AG10803 (cell line): ENCODE results near the gene MEAF6.

ENCODE experiments used
- DNase-seq: peaks from one replicate; pipeline ENCODE4 v3.0.0; 2010; ENCODE audit warnings: low read depth
- H3K4me3 ChIP-seq: 2 replicates; pipeline ENCODE4 v1.5.1; 2011; ENCODE audit warnings: mild to moderate bottlenecking, low read length, control low read depth
- TF ChIP-seq, protein P1 (sequence below): conservative IDR thresholded peaks from 2 replicates; pipeline ENCODE4 v1.5.1; 2011; ENCODE audit warnings: mild to moderate bottlenecking, low read length, control low read depth, inconsistent platforms

The MEAF6 gene

GRCh38 chr1:37557402-37557801, 42.8 kb upstream of the MEAF6 start:
- no peak for DNase-seq
- H3K4me3 ChIP-seq, result peak overlapping the region; percentile 51; the same call in 1 of the 2 replicates
- TF ChIP-seq, protein P1, sequence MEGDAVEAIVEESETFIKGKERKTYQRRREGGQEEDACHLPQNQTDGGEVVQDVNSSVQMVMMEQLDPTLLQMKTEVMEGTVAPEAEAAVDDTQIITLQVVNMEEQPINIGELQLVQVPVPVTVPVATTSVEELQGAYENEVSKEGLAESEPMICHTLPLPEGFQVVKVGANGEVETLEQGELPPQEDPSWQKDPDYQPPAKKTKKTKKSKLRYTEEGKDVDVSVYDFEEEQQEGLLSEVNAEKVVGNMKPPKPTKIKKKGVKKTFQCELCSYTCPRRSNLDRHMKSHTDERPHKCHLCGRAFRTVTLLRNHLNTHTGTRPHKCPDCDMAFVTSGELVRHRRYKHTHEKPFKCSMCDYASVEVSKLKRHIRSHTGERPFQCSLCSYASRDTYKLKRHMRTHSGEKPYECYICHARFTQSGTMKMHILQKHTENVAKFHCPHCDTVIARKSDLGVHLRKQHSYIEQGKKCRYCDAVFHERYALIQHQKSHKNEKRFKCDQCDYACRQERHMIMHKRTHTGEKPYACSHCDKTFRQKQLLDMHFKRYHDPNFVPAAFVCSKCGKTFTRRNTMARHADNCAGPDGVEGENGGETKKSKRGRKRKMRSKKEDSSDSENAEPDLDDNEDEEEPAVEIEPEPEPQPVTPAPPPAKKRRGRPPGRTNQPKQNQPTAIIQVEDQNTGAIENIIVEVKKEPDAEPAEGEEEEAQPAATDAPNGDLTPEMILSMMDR, result no peak

- DNase-seq, result peak; percentile 77
- H3K4me3 ChIP-seq, result peak within 1 kb of the TSS; percentile 51
- TF ChIP-seq, protein P1, result no peak
Observed at GRCh38 chr1:37556712-37557196, 42.2 kb upstream of the MEAF6 start, which contains the start of gene DNALI1. Gene DNALI1 (plus strand): TSS chr1:37556940. CDS start chr1:37556995, 55 bp downstream.

DNA sequence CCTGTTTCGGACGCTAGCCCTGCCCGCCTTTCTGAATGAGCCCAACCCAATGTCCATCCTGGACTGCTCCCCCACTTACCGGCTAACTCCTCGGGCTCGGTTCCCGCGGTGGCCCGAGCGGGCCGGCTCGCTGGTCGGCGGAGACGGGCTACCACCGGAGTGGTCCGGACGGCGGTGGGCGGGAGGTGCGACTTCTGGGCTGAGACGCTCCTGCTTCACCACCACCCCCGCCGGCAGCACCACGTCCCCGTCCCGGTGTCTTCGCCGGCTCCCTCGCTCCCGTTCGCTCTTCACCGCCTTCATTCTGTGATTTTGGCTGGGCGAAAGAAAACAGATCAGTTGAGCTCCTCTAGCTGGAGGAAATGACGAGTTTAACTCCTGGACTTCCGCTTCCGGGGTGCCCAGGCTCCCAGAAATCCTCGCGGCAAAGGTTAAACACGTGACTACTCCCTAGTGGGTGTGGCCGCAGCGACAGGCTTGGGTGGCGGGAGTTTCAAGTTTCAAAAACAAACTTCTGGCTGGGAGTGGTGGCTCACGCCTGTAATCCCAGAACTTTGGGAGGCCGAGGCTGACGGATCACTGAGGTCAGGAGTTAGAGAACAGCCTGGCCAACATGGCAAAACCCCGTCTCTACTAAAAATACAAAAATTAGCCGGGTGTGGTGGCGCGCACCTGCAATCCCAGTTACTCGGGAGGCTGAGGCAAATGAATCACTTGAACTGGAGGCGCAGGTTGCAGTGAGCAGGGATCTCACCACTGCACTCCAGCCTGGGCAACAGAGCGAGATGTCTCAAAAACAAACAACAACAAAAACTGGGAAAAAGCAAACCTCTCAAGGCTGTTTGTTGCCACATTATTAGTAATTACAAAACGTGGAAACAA, 39.6 kb upstream of the MEAF6 start, which contains the start of gene SNIP1:
SNIP1 (minus strand) TSS at position 367 of the 882 bp plus-strand sequence; CDS start at position 303, 64 bp downstream.
- TF ChIP-seq, protein P1, result no peak
- H3K4me3 ChIP-seq, result peak within 1 kb of the TSS; percentile 100
- peak; percentile 91 for DNase-seq

DNA sequence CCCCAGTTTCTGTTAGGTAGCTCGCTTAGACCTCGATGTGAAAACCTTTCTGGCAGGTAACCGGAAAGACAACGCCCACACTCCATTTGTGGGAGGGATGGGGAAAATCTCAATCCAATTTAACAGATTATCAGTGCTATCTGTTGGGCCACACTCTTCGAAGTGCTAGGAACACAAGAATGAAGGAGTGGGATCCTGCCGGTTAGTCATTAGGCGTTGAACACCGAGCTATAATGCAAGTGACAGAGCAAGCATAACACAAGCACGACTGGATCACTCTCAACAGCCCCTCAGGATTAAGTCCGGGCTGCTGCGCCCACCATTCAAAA, 39.0 kb upstream of the MEAF6 start:
- DNase-seq, result no peak
- H3K4me3 ChIP-seq, result peak overlapping the region; percentile 100
- TF ChIP-seq, protein P1, result no peak

DNA sequence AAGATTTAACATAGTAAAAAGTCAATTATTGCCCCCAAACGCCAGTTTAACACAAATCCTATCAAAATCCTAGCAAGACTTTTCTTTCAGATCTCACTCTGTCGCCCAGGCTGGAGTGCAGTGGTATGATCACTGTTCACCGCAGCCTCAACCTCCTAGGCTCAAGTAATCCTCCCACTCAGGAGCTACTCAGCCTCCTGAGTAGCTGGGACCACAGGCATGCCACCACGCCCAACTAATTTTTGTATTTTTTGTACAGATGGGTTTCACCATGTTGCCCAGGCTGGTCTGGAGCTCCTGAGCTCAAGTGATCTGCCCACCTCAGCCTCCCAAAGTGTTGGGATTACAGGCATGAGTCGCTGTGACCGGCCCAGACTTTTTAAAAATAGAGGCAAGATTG, 34.8 kb upstream of the MEAF6 start:
- DNase-seq, result no peak
- TF ChIP-seq, protein P1, result no peak
- no peak overlapping the region for H3K4me3 ChIP-seq

- no peak overlapping the region for H3K4me3 ChIP-seq
- TF ChIP-seq, protein P1, result no peak
- no peak for DNase-seq
Observed at GRCh38 chr1:37545019-37545418, 30.5 kb upstream of the MEAF6 start.

DNA sequence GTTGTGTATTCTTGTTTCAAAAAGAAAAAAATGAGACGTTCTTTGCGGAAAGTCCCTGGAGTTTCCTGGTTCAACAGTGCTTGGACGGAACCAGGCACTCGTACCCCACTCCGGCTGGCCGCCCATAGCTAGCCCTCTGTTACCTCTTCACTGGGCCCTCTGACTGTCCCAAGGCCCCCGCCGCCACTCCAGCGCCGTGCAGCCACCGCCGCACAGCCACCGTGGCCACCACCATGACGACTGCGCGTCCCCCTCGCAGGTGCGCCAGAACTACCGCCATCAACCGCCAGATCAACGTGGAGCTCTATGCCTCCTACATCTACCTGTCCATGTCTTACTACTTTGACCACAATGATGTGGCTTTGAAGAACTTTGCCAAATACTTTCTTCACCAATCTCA, 30.0 kb upstream of the MEAF6 start:
- H3K4me3 ChIP-seq, result no peak overlapping the region

More for the DNA sequence above, 30.0 kb upstream of the MEAF6 start:
- TF ChIP-seq, protein P1, result no peak
- no peak for DNase-seq
